Keratinocyte (primary cell): Measurements from ENCODE around the gene LAMTOR5.

Source experiments
- EZH2 ChIP-seq: IDR thresholded peaks from one replicate; pipeline ENCODE4 v1.6.1; 2012; ENCODE audit warnings: inconsistent platforms, mild to moderate bottlenecking, low read length, moderate library complexity
- TF ChIP-seq, protein P1 (sequence below), 3 experiments: IDR thresholded peaks in 1 of 3; conservative IDR thresholded peaks in 1 of 3; optimal IDR thresholded peaks in 1 of 3; 2 replicates in 2 of 3; 3 replicates in 1 of 3; pipeline versions ENCODE3 to v1.5.1; 2011; ENCODE audit warnings: low read length in 3 of 3, mild to moderate bottlenecking in 3 of 3, moderate library complexity in 2 of 3, control low read depth in 1 of 3, inconsistent platforms in 1 of 3; ENCODE audit not compliant: insufficient read depth in 2 of 3; ENCODE audit errors: extremely low read depth in 1 of 3

- TF ChIP-seq, protein P1, sequence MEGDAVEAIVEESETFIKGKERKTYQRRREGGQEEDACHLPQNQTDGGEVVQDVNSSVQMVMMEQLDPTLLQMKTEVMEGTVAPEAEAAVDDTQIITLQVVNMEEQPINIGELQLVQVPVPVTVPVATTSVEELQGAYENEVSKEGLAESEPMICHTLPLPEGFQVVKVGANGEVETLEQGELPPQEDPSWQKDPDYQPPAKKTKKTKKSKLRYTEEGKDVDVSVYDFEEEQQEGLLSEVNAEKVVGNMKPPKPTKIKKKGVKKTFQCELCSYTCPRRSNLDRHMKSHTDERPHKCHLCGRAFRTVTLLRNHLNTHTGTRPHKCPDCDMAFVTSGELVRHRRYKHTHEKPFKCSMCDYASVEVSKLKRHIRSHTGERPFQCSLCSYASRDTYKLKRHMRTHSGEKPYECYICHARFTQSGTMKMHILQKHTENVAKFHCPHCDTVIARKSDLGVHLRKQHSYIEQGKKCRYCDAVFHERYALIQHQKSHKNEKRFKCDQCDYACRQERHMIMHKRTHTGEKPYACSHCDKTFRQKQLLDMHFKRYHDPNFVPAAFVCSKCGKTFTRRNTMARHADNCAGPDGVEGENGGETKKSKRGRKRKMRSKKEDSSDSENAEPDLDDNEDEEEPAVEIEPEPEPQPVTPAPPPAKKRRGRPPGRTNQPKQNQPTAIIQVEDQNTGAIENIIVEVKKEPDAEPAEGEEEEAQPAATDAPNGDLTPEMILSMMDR (optimal IDR thresholded peaks at IDR 0.05 in 1 of 3, IDR thresholded peaks at IDR 0.05 in 1 of 3, conservative IDR thresholded peaks at IDR 0.05 in 1 of 3; ENCODE audit: extremely low read depth in 1 of 3, insufficient read depth in 2 of 3, low read length in 3 of 3) = no peak
- TF ChIP-seq EZH2 = no peak
Observed at GRCh38 chr1:110403805-110404204, 3.7 kb downstream of the LAMTOR5 start.
